CD4-positive, alpha-beta T cell treated with Interleukin-15 for 4 hours (primary cell): Measurements from ENCODE around the gene PRR5L.
"Not testable (repeated sequence)": the region's sequence is repeated elsewhere in the genome, so short reads cannot be mapped to it uniquely, and the experiment has no call there.

ENCODE experiments used
- DNase-seq: peaks from one replicate; pipeline ENCODE4 v3.0.0-alpha.2; 2020; ENCODE audit warnings: low spot score

Gene PRR5L

DNA sequence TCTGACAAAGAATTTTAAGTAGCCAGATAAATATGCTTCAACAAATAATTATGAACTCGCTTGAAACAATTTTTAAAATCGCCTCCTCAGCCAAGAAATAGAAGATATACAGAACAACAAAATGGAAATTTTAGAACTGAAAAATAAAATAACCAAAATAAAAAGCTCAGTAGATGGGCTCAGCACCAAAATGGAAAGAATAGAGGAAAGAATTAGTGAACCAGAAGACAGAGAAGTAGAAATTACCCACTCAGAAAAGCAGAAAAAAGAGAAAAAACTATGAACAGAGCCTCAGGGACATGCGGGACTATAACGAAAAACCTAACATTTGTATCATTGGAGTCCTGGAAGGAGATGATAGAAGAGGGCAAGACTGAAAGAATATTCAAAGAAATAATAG is 14.2 kb upstream of the PRR5L start:
- no peak for DNase-seq

- no peak for DNase-seq
These were observed 13.2 kb upstream of the PRR5L start for GRCh38 chr11:36282926-36283325.

DNA sequence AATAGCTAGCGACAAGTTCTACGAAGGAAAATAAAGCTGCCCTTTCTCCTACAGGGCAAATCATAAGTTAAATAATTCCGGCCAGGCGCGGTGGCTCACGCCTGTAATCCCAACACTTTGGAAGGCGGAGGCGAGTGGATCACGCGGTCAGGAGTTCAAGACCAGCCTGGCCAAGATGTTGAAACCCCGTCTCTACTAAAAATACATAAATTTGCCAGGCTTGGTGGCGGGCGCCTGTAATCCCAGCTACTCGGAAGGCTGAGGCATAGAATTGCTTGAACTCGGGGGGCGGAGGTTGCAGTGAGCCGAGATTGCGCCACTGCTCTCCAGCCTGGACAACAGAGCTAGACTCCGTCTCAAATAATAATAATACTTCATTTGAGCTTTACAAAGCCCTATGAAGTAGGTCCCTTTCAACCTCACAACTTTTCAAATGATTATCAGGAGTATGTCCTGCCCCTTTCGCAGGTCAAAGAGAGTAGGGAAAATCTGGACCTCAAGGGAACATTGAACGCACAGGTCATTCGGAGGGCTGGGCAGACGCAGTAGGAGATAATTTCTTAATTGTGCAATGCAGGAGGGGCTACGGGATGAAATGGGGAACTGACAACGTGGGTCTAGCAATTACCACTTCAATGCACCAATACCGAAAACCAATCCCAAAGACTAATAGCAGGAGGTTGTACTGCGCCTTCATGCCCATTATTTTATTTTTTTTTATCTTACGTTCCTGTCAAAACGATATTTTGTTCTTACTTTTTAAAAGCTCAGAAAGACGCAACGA is 7.5 kb upstream of the PRR5L start:
- DNase-seq: no peak

GRCh38 chr11:36289226-36289852 is 6.7 kb upstream of the PRR5L start, which contains the start of gene COMMD9:
COMMD9 (minus strand) TSS chr11:36289424; CDS start chr11:36289412, 12 bp downstream.
- peak; percentile 94 for DNase-seq

- peak; percentile 68 for DNase-seq
These were observed 3.8 kb upstream of the PRR5L start for GRCh38 chr11:36292311-36292722.

DNA sequence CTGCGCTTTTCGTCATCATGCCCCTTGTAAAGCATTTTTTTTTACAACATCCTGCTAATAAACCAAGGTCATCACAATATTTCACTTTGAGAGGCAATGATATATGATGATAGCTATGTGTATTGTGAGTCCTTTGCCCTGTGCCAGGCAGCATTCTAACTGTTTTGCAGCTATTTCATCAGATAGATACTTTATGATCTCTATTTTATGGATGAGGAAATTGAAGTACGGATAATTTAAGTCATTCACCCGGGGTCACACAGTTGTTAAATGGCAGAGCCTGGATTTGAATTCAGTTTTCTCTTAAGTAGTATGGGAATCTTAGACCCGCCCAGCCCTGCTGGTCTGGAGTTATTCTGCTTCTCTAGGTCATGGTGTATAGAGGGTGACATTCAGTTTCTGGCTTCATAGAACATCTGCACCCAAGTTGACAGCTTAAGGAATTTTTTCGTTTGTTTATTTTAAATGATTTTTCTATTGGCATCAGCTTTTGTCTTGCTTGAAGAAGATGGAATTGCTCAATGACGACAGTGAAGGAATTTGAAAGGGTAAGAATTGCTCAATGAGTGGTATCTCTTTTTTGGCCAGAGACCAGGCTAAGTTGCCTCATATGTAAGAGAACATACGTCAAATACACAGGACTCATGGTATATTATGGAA is 926 bp downstream of the PRR5L start:
- DNase-seq: no peak

- DNase-seq: no peak
These were observed 4.6 kb downstream of the PRR5L start for GRCh38 chr11:36300650-36301049.

- DNase-seq: no peak
These were observed 8.3 kb downstream of the PRR5L start for GRCh38 chr11:36304351-36304750.

- DNase-seq: no peak
These were observed 9.0 kb downstream of the PRR5L start for GRCh38 chr11:36305047-36305446.

DNA sequence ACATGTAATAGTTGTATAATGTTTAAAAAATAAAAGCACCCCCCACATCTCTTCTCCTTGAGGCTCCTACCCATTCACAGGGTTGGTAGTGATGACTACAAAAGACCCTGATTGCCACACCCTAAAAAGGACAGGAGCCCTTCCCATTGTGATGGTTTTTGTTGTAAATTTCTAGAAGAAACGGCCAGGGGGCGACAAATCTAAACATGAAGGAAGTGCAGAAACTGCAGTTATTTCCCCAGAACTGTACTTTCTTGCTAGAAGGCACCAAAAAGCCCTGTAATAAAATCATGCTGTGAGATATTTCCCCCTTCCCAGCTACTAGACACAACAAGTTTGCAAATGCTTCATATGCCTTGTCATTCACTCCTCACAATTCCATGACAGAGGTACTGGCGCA is 10.8 kb downstream of the PRR5L start:
- peak; percentile 47 for DNase-seq

GRCh38 chr11:36308577-36308976 is 12.5 kb downstream of the PRR5L start:
- DNase-seq: no peak

DNA sequence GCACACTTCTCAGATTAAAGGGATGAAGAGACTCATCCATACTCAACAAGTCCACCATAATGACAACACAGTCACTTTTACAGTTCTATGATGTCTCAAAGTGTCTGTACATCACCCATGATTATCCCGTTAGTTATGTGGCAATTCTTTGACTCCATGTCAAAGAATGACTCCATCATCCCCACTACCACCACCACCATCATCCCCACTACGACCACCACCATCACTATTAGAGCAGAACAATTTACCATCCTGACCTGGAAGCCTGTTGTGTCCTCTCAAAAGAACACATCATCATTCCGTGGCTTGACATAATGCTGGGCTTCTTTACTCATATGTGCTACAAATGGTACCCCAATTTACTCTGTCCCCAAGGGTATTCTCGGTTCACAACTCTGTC is 13.7 kb downstream of the PRR5L start:
- no peak for DNase-seq

GRCh38 chr11:36311926-36312595 is 16.0 kb downstream of the PRR5L start:
- no peak for DNase-seq

DNA sequence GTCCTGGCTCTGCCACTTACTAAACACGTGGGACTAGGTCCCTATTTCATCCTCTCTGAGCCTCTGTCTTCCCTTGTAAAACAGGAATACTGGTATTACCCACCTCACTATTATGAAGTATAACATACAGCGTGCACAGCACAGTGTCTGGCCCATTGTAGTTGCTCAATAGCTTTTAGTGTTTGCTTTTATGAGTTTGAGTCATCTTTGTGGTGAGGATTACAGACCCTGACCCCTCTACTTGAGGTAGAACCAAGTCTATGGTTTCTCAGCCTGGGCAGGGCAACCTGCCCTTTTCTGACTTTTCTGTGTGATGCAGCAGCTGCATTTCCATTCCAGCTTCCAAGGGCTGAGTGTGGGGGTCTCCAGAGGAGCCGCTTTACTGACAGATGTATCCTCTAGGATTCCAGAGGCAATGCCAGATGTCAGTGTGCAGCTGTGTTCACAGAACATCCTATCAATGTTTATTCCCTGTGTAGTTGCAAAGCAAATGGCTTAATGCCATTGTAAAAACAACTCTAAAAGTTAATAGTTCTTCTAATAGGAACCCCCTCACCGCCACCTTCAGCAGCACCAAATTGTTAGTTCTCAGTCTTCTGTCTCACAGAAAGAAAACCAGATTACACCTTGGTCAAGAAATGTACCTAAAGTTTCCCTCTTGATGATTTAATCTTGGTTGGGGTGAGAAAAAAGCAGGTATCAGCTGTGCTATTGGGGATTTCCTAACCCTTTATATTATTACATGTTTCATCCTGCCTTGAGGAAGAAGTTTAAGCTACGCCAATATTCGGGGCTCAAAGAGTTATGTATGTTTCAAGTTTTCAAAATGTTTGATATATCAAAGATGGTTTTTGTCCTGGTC is 16.8 kb downstream of the PRR5L start:
- DNase-seq: no peak

DNA sequence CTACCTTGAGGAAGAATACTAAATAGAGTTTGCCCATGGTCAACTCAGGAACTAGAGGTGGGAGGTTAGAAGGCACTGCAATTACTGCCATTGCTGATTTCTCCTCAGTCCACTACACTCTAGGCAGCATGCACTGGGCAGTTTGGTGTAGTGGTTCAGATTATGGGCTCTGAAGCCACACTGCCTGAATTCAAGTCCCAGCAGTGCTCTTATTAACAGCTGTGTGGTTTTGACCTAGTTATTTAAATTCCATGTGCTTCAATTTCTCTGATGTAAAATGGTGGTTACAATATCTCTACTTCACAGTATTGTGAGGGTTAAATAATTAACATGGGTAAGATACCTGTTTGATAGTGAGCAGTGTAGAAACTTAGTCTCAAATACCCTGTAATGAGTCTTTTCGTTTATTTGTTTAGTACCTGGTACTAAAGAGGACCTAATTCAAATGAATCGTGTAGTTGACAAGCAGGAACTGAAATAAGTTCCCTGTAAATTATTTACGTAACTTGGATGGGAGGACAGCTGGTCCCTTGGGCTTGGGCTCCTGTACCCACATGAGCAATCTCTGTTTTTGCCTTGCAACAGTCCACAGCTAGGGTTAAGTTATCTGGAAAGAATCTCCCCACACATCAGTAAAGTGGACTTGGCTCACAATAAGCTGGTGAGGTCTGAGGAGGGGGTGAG is 17.8 kb downstream of the PRR5L start:
- no peak for DNase-seq

- no peak for DNase-seq
These were observed 18.3 kb downstream of the PRR5L start for GRCh38 chr11:36314434-36314767.

- no peak for DNase-seq
These were observed 20.0 kb downstream of the PRR5L start for GRCh38 chr11:36316049-36316448.

GRCh38 chr11:36317992-36318391 is 21.9 kb downstream of the PRR5L start:
- DNase-seq: no peak

GRCh38 chr11:36324956-36325355 is 28.9 kb downstream of the PRR5L start:
- not testable (repeated sequence) for DNase-seq

DNA sequence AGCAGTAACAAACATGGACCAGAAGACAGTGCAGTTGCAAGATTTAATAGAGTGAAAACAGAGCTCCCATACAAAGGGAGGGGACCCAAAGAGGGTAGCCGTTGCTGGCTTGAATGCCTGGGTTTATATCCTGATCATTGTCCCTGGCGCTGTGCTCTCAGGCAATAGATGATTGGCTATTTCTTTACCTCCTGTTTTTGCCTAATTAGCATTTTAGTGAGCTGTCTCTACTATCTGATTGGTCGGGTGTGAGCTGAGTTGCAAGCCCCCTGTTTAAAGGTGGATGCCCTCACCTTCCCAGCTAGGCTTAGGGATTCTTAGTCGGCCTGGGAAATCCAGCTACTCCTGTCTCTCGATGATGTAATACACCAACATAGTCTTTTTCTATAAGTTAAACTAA is 29.3 kb downstream of the PRR5L start:
- DNase-seq: not testable (repeated sequence)
